ENCODE measurements around the gene AGFG1.

DNA sequence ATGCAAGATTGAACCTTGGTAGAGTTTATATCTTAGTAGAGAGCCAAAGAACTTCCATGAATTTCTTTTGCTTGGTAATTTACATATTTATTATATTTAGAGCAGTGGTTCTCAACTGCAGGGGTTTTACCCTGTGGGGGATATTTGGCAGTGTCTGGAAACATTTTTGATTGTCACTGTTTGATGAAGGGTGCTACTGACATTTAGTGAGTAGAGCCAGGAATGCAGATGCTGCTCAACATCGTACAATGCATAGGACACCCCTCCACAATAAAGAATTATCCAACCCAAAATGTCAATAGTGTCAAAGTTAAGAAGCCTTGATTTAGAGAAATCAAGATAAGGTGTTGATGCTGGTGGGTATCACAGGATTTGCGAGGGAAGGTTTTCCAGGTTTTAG lies 14.7 kb downstream of the AGFG1 start:
- TF ChIP-seq, protein P1, sequence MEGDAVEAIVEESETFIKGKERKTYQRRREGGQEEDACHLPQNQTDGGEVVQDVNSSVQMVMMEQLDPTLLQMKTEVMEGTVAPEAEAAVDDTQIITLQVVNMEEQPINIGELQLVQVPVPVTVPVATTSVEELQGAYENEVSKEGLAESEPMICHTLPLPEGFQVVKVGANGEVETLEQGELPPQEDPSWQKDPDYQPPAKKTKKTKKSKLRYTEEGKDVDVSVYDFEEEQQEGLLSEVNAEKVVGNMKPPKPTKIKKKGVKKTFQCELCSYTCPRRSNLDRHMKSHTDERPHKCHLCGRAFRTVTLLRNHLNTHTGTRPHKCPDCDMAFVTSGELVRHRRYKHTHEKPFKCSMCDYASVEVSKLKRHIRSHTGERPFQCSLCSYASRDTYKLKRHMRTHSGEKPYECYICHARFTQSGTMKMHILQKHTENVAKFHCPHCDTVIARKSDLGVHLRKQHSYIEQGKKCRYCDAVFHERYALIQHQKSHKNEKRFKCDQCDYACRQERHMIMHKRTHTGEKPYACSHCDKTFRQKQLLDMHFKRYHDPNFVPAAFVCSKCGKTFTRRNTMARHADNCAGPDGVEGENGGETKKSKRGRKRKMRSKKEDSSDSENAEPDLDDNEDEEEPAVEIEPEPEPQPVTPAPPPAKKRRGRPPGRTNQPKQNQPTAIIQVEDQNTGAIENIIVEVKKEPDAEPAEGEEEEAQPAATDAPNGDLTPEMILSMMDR (IDR thresholded peaks at IDR 0.05): no peak
- no peak for TF ChIP-seq POLR2A (IDR thresholded peaks at IDR 0.05)
